ENCODE measurements around the gene CCDC136.

The CCDC136 gene

GRCh38 chr7:128863433-128863989 lies 71.7 kb downstream of the CCDC136 start:
- peaks cover 10% of the 10 kb centered on the region for H3K4me1 ChIP-seq (ENCODE audit: insufficient read depth, low read length, poor library complexity, severe bottlenecking)
- H3K27me3 ChIP-seq (ENCODE audit: insufficient read depth, low read length, poor library complexity, severe bottlenecking), result no peaks in the 10 kb centered on the region
- H3K4me2 ChIP-seq (ENCODE audit: low read depth, low read length, poor library complexity, severe bottlenecking), result peak overlapping the region; percentile 69
- H3K4me3 ChIP-seq (ENCODE audit: low read length, poor library complexity, severe bottlenecking), result peak overlapping the region; percentile 83
- TF ChIP-seq CTCF (conservative IDR thresholded peaks at IDR 0.05; ENCODE audit: low read length) (peak; percentile 70), EZH2phosphoT487 (IDR thresholded peaks at IDR 0.05; ENCODE audit: borderline replicate concordance) (no peak)
- no peaks in the 10 kb centered on the region for H4K20me1 ChIP-seq (ENCODE audit: insufficient read depth, low read length, poor library complexity, severe bottlenecking)
- H3F3A ChIP-seq (ENCODE audit: low read depth), result no peaks in the 10 kb centered on the region
- peak overlapping the region; percentile 86 for H3K9ac ChIP-seq (ENCODE audit: low read depth, low read length, poor library complexity, severe bottlenecking)
- no peaks in the 10 kb centered on the region for H3K36me3 ChIP-seq (ENCODE audit: insufficient read depth, low read length)
- no peaks in the 10 kb centered on the region for H3K9me2 ChIP-seq (replicated peaks; ENCODE audit: low read depth, low read length)
- H2AFZ ChIP-seq (ENCODE audit: low read length), result peak overlapping the region; percentile 81; the same call in 1 of the 2 replicates
- peaks cover 24% of the 10 kb centered on the region for H3K79me2 ChIP-seq (ENCODE audit: insufficient read depth, low read length)
- no peaks in the 10 kb centered on the region for H3K9me3 ChIP-seq (ENCODE audit: insufficient read depth, low read depth, low read length)

GRCh38 chr7:128865303-128865702 lies 73.5 kb downstream of the CCDC136 start:
- Histone ChIP-seq H3K4me2 (ENCODE audit: low read depth, low read length, poor library complexity, severe bottlenecking) (no peak overlapping the region), H2AFZ (ENCODE audit: low read length) (no peak overlapping the region), H3K4me3 (ENCODE audit: low read length, poor library complexity, severe bottlenecking) (no peak overlapping the region), H3K9me2 (replicated peaks; ENCODE audit: low read depth, low read length) (no peaks in the 10 kb centered on the region), H3K9ac (ENCODE audit: low read depth, low read length, poor library complexity, severe bottlenecking) (no peak overlapping the region), H3K4me1 (ENCODE audit: insufficient read depth, low read length, poor library complexity, severe bottlenecking) (peaks cover 19% of the 10 kb centered on the region), H3K9me3 (ENCODE audit: insufficient read depth, low read depth, low read length) (no peaks in the 10 kb centered on the region), H3K27me3 (ENCODE audit: insufficient read depth, low read length, poor library complexity, severe bottlenecking) (no peaks in the 10 kb centered on the region), H3K79me2 (ENCODE audit: insufficient read depth, low read length) (peaks cover 25% of the 10 kb centered on the region), H4K20me1 (ENCODE audit: insufficient read depth, low read length, poor library complexity, severe bottlenecking) (no peaks in the 10 kb centered on the region), H3F3A (ENCODE audit: low read depth) (no peaks in the 10 kb centered on the region), H3K36me3 (ENCODE audit: insufficient read depth, low read length) (no peaks in the 10 kb centered on the region)
- no peak for TF ChIP-seq EZH2phosphoT487 (IDR thresholded peaks at IDR 0.05; ENCODE audit: borderline replicate concordance)
- no peak for TF ChIP-seq CTCF (conservative IDR thresholded peaks at IDR 0.05; ENCODE audit: low read length)

GRCh38 chr7:128865996-128866877 lies 74.5 kb downstream of the CCDC136 start:
- H3F3A ChIP-seq (ENCODE audit: low read depth), result no peaks in the 10 kb centered on the region
- no peak overlapping the region for H3K9ac ChIP-seq (ENCODE audit: low read depth, low read length, poor library complexity, severe bottlenecking)
- no peaks in the 10 kb centered on the region for H3K9me2 ChIP-seq (replicated peaks; ENCODE audit: low read depth, low read length)
- H3K36me3 ChIP-seq (ENCODE audit: insufficient read depth, low read length), result no peaks in the 10 kb centered on the region
- no peak overlapping the region for H2AFZ ChIP-seq (ENCODE audit: low read length)
- no peaks in the 10 kb centered on the region for H3K9me3 ChIP-seq (ENCODE audit: insufficient read depth, low read depth, low read length)
- H3K4me3 ChIP-seq (ENCODE audit: low read length, poor library complexity, severe bottlenecking), result no peak overlapping the region
- peaks cover 21% of the 10 kb centered on the region for H3K4me1 ChIP-seq (ENCODE audit: insufficient read depth, low read length, poor library complexity, severe bottlenecking)
- H3K27me3 ChIP-seq (ENCODE audit: insufficient read depth, low read length, poor library complexity, severe bottlenecking), result no peaks in the 10 kb centered on the region
- H3K4me2 ChIP-seq (ENCODE audit: low read depth, low read length, poor library complexity, severe bottlenecking), result no peak overlapping the region
- H4K20me1 ChIP-seq (ENCODE audit: insufficient read depth, low read length, poor library complexity, severe bottlenecking), result no peaks in the 10 kb centered on the region
- peaks cover 29% of the 10 kb centered on the region for H3K79me2 ChIP-seq (ENCODE audit: insufficient read depth, low read length)
- no peak for TF ChIP-seq CTCF (conservative IDR thresholded peaks at IDR 0.05; ENCODE audit: low read length)
- no peak for TF ChIP-seq EZH2phosphoT487 (IDR thresholded peaks at IDR 0.05; ENCODE audit: borderline replicate concordance)

Measured in Loucy (cell line).